ENCODE data around the gene ABCC4. TPM values are rescaled to one million over a fixed set of nuclear protein-coding genes. Genes with fewer than 3 reads are reported as not detected.
"Not testable (repeated sequence)": the region's sequence is repeated elsewhere in the genome, so short reads cannot be mapped to it uniquely, and the experiment has no call there.

Gene ABCC4
- total RNA-seq, 1 donor from 2014 or later, result 33.4 TPM

GRCh38 chr13:95199896-95200295 is 101.4 kb downstream of the ABCC4 start:
- no peak for TF ChIP-seq CTCF (conservative IDR thresholded peaks at IDR 0.05; ENCODE audit: low read depth, low read length)
- no peak overlapping the region for H3K4me3 ChIP-seq (ENCODE audit: low read depth, low read length)
- DNase-seq (ENCODE audit: low read depth), result peak; percentile 71

- DNase-seq (ENCODE audit: low read depth); H3K4me3 ChIP-seq (ENCODE audit: low read depth, low read length): not testable (repeated sequence)
These were observed 102.6 kb downstream of the ABCC4 start for GRCh38 chr13:95198606-95199005.

- no peak for TF ChIP-seq CTCF (conservative IDR thresholded peaks at IDR 0.05; ENCODE audit: low read depth, low read length)
- DNase-seq (ENCODE audit: low read depth), result no peak
- H3K4me3 ChIP-seq (ENCODE audit: low read depth, low read length), result no peak overlapping the region
These were observed 103.7 kb downstream of the ABCC4 start for GRCh38 chr13:95197548-95197947.

- no peak for DNase-seq (ENCODE audit: low read depth)
- TF ChIP-seq CTCF (conservative IDR thresholded peaks at IDR 0.05; ENCODE audit: low read depth, low read length), result no peak
- no peak overlapping the region for H3K4me3 ChIP-seq (ENCODE audit: low read depth, low read length)
These were observed 106.1 kb downstream of the ABCC4 start for GRCh38 chr13:95195146-95195545.

- no peak for DNase-seq (ENCODE audit: low read depth)
- H3K4me3 ChIP-seq (ENCODE audit: low read depth, low read length), result no peak overlapping the region
- no peak for TF ChIP-seq CTCF (conservative IDR thresholded peaks at IDR 0.05; ENCODE audit: low read depth, low read length)
These were observed 107.6 kb downstream of the ABCC4 start for GRCh38 chr13:95193509-95194230.

GRCh38 chr13:95192998-95193397 is 108.3 kb downstream of the ABCC4 start:
- H3K4me3 ChIP-seq (ENCODE audit: low read depth, low read length), result no peak overlapping the region
- no peak for DNase-seq (ENCODE audit: low read depth)
- no peak for TF ChIP-seq CTCF (conservative IDR thresholded peaks at IDR 0.05; ENCODE audit: low read depth, low read length)

- H3K4me3 ChIP-seq (ENCODE audit: low read depth, low read length); DNase-seq (ENCODE audit: low read depth): not testable (repeated sequence)
These were observed 108.7 kb downstream of the ABCC4 start for GRCh38 chr13:95192564-95192945.

- no peak for DNase-seq (ENCODE audit: low read depth)
- peak; percentile 97 for TF ChIP-seq CTCF (conservative IDR thresholded peaks at IDR 0.05; ENCODE audit: low read depth, low read length)
- no peak overlapping the region for H3K4me3 ChIP-seq (ENCODE audit: low read depth, low read length)
These were observed 109.3 kb downstream of the ABCC4 start for GRCh38 chr13:95191821-95192563.
